Right renal pelvis (tissue), 4 donors: ENCODE data around the gene PALM. TPM values are rescaled to one million over a fixed set of nuclear protein-coding genes. Genes with fewer than 3 reads are reported as not detected.

ENCODE experiments used
- polyA plus RNA-seq, 4 donors: library from polyadenylated mRNA; unstranded; fragments of 120-200 nt; gene quantifications; one replicate each; pipeline ENCODE4 v1.2.1, GENCODE V29; 2013; ENCODE audit not compliant: insufficient read length in 4 of 4

Gene PALM
- polyA plus RNA-seq, 4 donors = 79.7 to 121 (median 87.5) TPM

Other genes starting within 250 kb of the PALM start
- gene SHC2, start 247.9 kb upstream of the PALM start, polyA plus RNA-seq = 10 to 100 TPM; 25.1 to 41.9 (median 28.7) TPM
- gene MADCAM1, start 212.4 kb upstream of the PALM start, polyA plus RNA-seq = 1 to 10 TPM; 2.8 to 5.6 (median 3.6) TPM
- gene TPGS1, start 201.4 kb upstream of the PALM start, polyA plus RNA-seq = 10 to 100 TPM in 1 of 4 donors, 1 to 10 TPM in 3; 5.5 to 18.3 (median 6.6) TPM
- gene CDC34, start 177.2 kb upstream of the PALM start, polyA plus RNA-seq = 10 to 100 TPM; 56.1 to 75.0 (median 60.6) TPM
- under 1 TPM; 0.17 to 0.43 (median 0.29) TPM for gene GZMM, start 164.9 kb upstream of the PALM start, polyA plus RNA-seq
- 100 to 1,000 TPM; 419 to 639 (median 444) TPM for gene BSG, start 136.3 kb upstream of the PALM start, polyA plus RNA-seq
- under 1 TPM; 0.18 to 0.44 (median 0.23) TPM for gene HCN2, start 119.1 kb upstream of the PALM start, polyA plus RNA-seq
- 10 to 100 TPM; 52.8 to 71.6 (median 57.0) TPM for gene POLRMT, start 75.4 kb upstream of the PALM start, polyA plus RNA-seq
- under 1 TPM; 0.23 to 0.73 (median 0.48) TPM for gene FGF22, start 69.1 kb upstream of the PALM start, polyA plus RNA-seq
- 10 to 100 TPM; 20.8 to 36.7 (median 27.4) TPM for gene RNF126, start 45.7 kb upstream of the PALM start, polyA plus RNA-seq
- gene FSTL3, start 32.5 kb upstream of the PALM start, polyA plus RNA-seq = 10 to 100 TPM; 13.8 to 22.5 (median 16.3) TPM
- gene PRSS57, start 13.5 kb upstream of the PALM start, polyA plus RNA-seq = under 1 TPM; 0.17 to 0.48 (median 0.37) TPM
- gene MISP, start 42.2 kb downstream of the PALM start, polyA plus RNA-seq = 1 to 10 TPM; 7.6 to 9.7 (median 8.0) TPM
- gene PTBP1, start 88.5 kb downstream of the PALM start, polyA plus RNA-seq = 100 to 1,000 TPM; 365 to 458 (median 390) TPM
- 10 to 100 TPM in 3 of 4 donors, 1 to 10 TPM in 1; 8.6 to 19.1 (median 13.6) TPM for gene PLPPR3, start 113.0 kb downstream of the PALM start, polyA plus RNA-seq
- gene AZU1, start 118.9 kb downstream of the PALM start, polyA plus RNA-seq = 1 to 10 TPM in 2 of 4 donors, under 1 TPM in 2; 0.76 to 2.4 (median 1.2) TPM
- gene PRTN3, start 132.1 kb downstream of the PALM start, polyA plus RNA-seq = 1 to 10 TPM in 2 of 4 donors, under 1 TPM in 2; 0.50 to 1.6 (median 1.2) TPM
- under 1 TPM in 3 of 4 donors, not detected in 1; 0.18 to 0.96 (median 0.64) TPM for gene ELANE, start 143.4 kb downstream of the PALM start, polyA plus RNA-seq
- 1 to 10 TPM; 2.1 to 5.7 (median 2.6) TPM for gene CFD, start 150.7 kb downstream of the PALM start, polyA plus RNA-seq
- 10 to 100 TPM; 57.1 to 70.8 (median 60.7) TPM for gene MED16, start 184.3 kb downstream of the PALM start, polyA plus RNA-seq
- gene RNU6-9, start 184.5 kb downstream of the PALM start, polyA plus RNA-seq = not detected
- 10 to 100 TPM; 44.0 to 61.4 (median 46.7) TPM for gene R3HDM4, start 204.3 kb downstream of the PALM start, polyA plus RNA-seq
- gene KISS1R, start 208.4 kb downstream of the PALM start, polyA plus RNA-seq = 1 to 10 TPM in 1 of 4 donors, under 1 TPM in 3; 0.38 to 1.6 (median 0.61) TPM
- 10 to 100 TPM; 19.4 to 27.4 (median 22.9) TPM for gene ARID3A, start 217.1 kb downstream of the PALM start, polyA plus RNA-seq